Measurements from ENCODE around the gene SPON2.

Gene SPON2

GRCh38 chr4:1172228-1172851 is at the start of gene SPON2:
TSS of gene SPON2 (minus strand) at chr4:1172583.
- no peak for DNase-seq

DNA sequence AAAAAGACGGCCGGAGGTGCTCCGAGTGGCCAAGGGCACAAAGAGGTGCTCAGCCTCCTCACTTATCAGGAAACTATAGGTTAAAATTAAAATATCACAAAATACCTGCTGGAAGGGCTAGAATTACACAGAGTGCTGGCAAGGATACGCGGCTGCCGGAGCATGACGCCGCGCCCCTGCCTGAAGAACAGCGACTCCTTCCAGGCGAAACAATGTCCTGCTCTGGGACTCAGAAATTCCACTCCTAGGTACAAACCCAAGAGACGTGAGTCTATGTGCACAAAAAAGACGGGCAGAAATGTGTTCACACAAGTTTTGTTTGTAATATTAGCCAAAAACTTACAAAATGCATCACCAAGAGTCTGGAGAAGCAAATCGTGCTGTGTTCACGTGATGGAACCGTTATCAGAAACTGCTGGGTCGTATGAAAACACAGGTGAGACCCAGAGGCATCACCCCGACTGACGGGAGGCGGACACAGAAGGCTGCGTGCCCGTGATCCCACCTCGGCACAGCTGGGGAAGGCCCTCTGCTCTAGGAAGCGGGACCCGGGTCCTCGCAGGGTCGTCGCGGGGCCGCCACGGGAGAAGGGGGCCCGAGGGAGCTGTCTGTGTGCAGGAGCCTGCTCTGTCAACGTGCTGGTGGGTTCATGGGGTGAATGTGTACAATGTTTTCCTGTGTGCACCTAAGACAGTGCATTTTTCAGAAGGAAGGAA is 48.9 kb upstream of the SPON2 start:
- no peak for DNase-seq

- DNase-seq: no peak
Measured at GRCh38 chr4:1220566-1220965, 48.2 kb upstream of the SPON2 start.

- no peak for DNase-seq
Measured at GRCh38 chr4:1219566-1219950, 47.2 kb upstream of the SPON2 start.

- peak; percentile 3 for DNase-seq
Measured at GRCh38 chr4:1218634-1219565, 46.5 kb upstream of the SPON2 start.

DNA sequence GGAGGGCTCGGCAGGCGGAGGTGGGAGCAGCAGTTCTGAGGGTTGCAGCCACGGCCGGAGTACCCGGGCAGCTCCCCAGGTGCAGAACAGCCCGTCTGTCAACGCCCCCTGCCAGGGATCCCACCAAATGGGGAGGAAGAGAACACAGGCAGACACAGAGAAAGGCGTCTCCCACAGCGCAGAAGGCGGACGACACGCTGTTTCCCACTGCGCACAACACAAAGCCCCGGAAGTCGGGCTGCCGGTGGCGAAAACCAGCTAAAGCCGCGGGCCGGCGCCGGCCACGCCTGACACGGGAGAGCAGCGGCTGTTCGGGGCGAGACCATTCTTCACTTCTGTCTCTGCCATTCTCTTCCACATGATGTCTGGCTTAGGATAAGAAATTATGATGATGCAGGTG is 45.0 kb upstream of the SPON2 start:
- no peak for DNase-seq

DNA sequence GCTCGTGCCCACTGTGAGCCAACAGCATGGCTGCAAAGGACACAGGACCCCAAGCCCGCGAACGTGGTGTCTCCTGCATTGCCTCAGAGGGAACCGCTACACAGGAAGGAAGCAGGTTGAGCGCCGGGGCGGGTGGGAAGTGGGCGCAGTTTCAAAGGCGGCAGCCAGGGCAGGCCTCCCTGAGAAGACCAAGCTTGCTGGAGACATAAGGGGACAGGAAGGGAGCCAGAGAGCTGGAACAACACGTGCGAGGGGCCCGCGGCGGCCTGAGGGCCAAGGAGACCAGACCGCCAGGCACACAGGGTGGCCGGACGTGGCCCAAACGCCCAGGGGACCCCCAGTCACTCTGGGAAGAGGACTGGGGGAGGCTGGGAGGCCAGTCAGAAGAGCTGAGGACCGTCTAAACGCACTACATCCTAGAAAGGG is 44.5 kb upstream of the SPON2 start:
- no peak for DNase-seq

DNA sequence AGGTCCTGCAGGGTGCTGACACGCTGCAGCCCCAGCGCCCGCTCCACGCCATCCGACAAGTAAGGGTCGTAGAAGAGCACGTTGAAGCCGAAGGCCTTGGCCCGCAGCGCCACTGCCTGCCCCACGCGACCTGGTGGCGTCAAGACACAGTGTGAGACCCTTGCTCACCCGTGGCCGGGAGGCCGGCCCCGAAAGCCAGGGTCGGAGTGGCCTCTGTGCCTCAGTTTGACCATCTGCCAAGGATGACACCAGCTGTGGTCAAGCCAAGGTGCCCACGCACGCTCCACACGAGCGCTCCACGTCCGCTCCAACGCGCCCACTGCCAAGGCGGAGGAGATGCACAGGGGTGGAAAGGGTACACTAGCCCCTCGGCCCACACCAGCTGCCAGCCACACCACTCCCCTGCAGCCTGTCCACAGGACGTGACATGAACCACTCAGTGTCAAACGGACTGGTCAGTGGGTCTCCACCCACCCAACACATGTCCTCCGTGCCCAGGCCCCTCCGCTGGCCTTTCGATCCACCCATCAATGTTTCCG is 43.8 kb upstream of the SPON2 start:
- no peak for DNase-seq

DNA sequence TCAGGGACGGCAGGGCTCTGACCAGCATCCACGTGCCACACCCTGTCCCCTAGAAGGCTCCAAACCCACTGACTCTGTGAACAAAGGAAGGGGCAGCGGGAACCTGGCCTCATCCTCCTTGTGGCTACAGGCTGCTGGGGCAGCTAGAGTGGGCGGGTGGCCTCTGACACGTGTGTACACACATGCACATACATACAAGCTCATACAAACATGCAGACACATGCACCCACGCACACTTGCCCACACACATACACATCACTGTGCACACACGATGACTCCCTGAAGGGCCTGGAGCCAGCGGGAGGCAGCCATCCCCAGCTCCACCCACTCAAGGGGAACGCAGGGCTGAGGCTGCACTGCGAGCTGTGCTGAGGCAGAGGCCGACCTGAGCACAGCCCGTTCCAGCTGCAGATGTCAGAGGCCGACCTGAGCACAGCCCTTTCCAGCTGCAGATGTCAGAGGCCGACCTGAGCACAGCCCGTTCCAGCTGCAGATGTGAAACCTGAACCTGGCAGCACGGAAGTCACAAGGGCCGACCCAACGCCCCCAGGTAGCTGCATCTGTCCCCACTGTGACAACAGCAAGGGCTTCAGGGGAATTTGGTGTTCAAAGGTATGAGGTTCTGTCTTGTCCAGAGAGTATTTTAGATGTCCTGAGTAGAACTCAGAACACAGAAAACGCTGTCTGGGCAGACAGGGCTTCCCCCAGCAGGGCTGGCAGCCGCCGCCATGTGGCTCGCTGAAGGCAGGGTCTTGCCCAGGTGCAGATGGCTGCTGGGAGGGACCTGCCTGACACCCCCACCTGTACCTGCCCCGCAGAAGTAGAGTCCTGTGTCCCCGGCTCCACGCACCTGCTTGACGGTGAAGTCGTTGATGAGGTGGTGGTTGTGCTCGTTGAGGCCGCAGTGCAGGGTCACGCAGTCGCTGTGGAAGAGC is 43.0 kb upstream of the SPON2 start:
- no peak for DNase-seq

- DNase-seq: no peak
Measured at GRCh38 chr4:1214101-1215095, 42.0 kb upstream of the SPON2 start.

DNA sequence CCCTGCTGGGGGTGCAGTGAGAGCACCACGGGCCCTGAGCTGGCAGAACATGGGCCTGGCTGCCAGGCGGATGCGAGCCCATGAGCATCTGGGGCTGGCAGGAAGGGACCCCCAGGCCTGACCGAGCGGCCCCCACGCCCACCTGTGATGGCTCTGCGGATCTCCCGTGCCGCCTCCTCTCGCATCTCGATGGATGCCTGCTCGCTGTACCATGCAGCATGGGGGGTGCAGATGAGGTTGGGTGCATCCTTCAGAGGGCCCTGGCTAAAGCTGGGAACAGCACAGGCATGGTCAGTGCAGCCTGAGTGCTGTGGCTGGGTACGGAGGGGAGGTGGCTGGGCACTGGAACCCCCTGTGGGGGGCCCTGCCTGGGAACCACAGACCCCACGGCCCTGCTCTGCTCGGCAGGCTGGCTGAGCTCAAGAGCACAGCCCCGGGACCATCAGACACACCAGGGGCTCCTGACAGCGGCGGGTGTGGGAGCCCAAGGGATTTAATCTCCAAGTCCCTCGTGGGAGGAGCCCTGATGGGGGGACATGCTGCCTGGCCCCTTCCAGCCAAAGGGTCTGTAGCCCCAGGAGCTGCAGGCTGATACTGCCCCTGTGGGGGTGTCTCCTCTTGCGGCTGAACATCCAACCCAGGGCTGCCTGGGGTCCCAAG is 41.1 kb upstream of the SPON2 start:
- DNase-seq: no peak

DNA sequence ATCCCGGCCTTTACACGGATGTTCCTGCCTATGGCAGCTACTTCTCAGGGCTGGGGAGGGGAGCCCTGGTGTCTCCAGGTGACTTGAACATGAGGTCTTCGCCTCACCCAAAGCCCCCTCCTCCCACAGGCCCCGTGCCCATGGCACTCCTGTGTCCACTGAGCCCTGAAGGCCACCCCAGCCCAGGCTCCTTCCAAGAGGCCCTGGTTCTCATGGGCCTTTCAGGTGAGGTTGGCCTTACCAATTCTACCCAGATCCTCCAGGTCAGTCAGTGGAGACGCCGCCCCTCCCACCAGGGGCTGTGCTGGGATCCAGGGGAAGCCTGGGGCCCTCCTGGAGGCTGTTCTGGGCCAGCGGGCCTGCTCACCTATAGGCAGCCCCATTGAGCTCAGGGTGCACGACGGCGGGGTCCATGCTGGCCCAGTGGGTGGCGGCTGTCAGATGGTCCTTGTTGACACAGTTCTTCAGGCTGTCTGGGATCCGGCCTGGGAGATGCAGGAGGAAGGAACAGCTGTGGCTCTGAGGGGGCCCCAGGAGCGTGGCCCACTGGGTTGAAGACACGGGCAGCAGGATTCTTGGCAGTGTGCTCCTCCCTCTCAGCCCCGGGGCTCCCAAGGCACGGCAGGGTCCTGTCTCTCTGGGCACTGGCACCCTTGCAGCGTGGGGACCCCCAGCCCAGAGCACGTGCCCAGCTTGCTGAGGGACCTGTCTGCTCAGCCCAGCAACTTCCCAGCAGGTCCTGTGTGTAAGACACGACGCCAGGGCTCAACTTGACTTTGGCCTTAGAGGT is 40.4 kb upstream of the SPON2 start:
- DNase-seq: no peak

- DNase-seq: no peak
Measured at GRCh38 chr4:1211891-1212545, 39.6 kb upstream of the SPON2 start.

GRCh38 chr4:1211371-1211770 is 39.0 kb upstream of the SPON2 start:
- DNase-seq: no peak

GRCh38 chr4:1210971-1211370 is 38.6 kb upstream of the SPON2 start:
- DNase-seq: no peak

GRCh38 chr4:1210241-1210841 is 38.0 kb upstream of the SPON2 start:
- DNase-seq: no peak

DNA sequence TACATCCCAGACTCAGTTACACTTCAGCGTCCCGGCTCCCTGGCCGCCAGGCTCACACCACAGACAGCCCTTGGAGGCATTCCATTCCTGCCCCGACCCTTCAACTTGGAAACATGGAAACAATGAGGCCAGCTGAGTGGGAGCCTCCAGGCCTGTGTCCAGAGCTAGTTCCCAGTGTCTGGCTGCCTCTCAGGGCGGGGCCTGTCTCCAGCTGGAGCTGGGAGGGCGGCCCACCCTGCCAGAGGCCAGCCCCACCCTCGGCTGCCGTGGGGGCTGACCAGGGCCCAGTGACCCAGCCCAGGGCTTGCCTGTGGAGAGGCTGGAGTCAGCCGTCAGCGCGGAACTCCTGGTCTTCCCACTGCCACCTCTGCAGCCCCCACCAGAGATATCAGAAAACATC is 37.4 kb upstream of the SPON2 start:
- no peak for DNase-seq

GRCh38 chr4:1208970-1209704 is 36.8 kb upstream of the SPON2 start:
- DNase-seq: no peak
